ENCODE results near the gene PTPRM. TPM values are rescaled to one million over a fixed set of nuclear protein-coding genes. Genes with fewer than 3 reads are reported as not detected.

The PTPRM gene
- total RNA-seq, 1 experiment from 2014 or later = 100.0 TPM

GRCh38 chr18:7750095-7750663 lies 183.1 kb downstream of the PTPRM start:
- no TSS peak for BruUV-seq (replicated peaks)
- peaks cover 10% of the 10 kb centered on the region for H3K9me3 ChIP-seq
- ChIA-PET CTCF (interaction anchor here (0.6 kb wide), 1 partner anchor 265 kb away, joined by 3 read pairs; no protein-coding TSS in a partner anchor), POLR2A (interaction anchor here (0.6 kb wide), 1 partner anchor 46 kb away, joined by 3 read pairs; no protein-coding TSS in a partner anchor)
- peak overlapping the region; percentile 47 for H3K4me3 Mint-ChIP-seq (ENCODE audit: unreplicated experiment)
- no peak for TF ChIP-seq CTCF (IDR thresholded peaks at IDR 0.05; ENCODE audit: insufficient read depth in 1 of 2, low read depth in 1 of 2, low read length in 1 of 2, severe bottlenecking in 1 of 2, unreplicated experiment in 1 of 2)
- no peaks in the 10 kb centered on the region for H3K27me3 ChIP-seq (replicated peaks; ENCODE audit: control insufficient read depth, insufficient read depth, low read length)
- H3K36me3 ChIP-seq (ENCODE audit: control insufficient read depth, insufficient read depth, low read length) = no peaks in the 10 kb centered on the region
- H3K27me3 Mint-ChIP-seq (ENCODE audit: insufficient read depth, unreplicated experiment) = no peaks in the 10 kb centered on the region
- H3K27ac Mint-ChIP-seq (ENCODE audit: unreplicated experiment) = peak overlapping the region; percentile 54
- H3K4me3 ChIP-seq (ENCODE audit: low read depth, low read length) = no peak overlapping the region
- H3K4me1 Mint-ChIP-seq (ENCODE audit: low read depth, unreplicated experiment) = peaks cover 65% of the 10 kb centered on the region
- intact Hi-C loops (cut with micrococcal nuclease; ENCODE audit: unreplicated experiment) = loop anchor here (1.0 to 10.0 kb wide), 4 partner anchors 14 to 385 kb away; no protein-coding TSS in a partner anchor
- DNase-seq = no peak
- peaks cover 81% of the 10 kb centered on the region for H3K4me1 ChIP-seq
- H3K36me3 Mint-ChIP-seq (ENCODE audit: insufficient read depth, unreplicated experiment) = peaks cover 35% of the 10 kb centered on the region
- H3K9me3 Mint-ChIP-seq (ENCODE audit: unreplicated experiment) = peaks cover 11% of the 10 kb centered on the region

- no peaks in the 10 kb centered on the region for H3K27me3 ChIP-seq (replicated peaks; ENCODE audit: control insufficient read depth, insufficient read depth, low read length)
- peak overlapping the region; percentile 47 for H3K4me3 Mint-ChIP-seq (ENCODE audit: unreplicated experiment)
- peaks cover 39% of the 10 kb centered on the region for H3K36me3 Mint-ChIP-seq (ENCODE audit: insufficient read depth, unreplicated experiment)
- no peak for DNase-seq
- H3K4me1 Mint-ChIP-seq (ENCODE audit: low read depth, unreplicated experiment) = peaks cover 73% of the 10 kb centered on the region
- peaks cover 3% of the 10 kb centered on the region for H3K9me3 Mint-ChIP-seq (ENCODE audit: unreplicated experiment)
- no peaks in the 10 kb centered on the region for H3K27me3 Mint-ChIP-seq (ENCODE audit: insufficient read depth, unreplicated experiment)
- H3K36me3 ChIP-seq (ENCODE audit: control insufficient read depth, insufficient read depth, low read length) = no peaks in the 10 kb centered on the region
- POLR2A ChIA-PET = no interaction called here
- intact Hi-C loops (cut with micrococcal nuclease; ENCODE audit: unreplicated experiment) = loop anchor here (1.0 to 10.0 kb wide), 4 partner anchors 15 to 386 kb away; no protein-coding TSS in a partner anchor
- BruUV-seq (replicated peaks) = no TSS peak
- TF ChIP-seq CTCF (IDR thresholded peaks at IDR 0.05; ENCODE audit: insufficient read depth in 1 of 2, low read depth in 1 of 2, low read length in 1 of 2, severe bottlenecking in 1 of 2, unreplicated experiment in 1 of 2) = no peak
- CTCF ChIA-PET = no interaction called here
- H3K9me3 ChIP-seq = peaks cover 2% of the 10 kb centered on the region
- peak overlapping the region; percentile 54 for H3K27ac Mint-ChIP-seq (ENCODE audit: unreplicated experiment)
- no peak overlapping the region for H3K4me3 ChIP-seq (ENCODE audit: low read depth, low read length)
- peaks cover 89% of the 10 kb centered on the region for H3K4me1 ChIP-seq
These were observed 183.8 kb downstream of the PTPRM start for GRCh38 chr18:7750966-7751365.

GRCh38 chr18:7754258-7754657 lies 187.1 kb downstream of the PTPRM start:
- Histone ChIP-seq H3K4me3 (ENCODE audit: low read depth, low read length) (peak overlapping the region; percentile 2), H3K36me3 (ENCODE audit: control insufficient read depth, insufficient read depth, low read length) (no peaks in the 10 kb centered on the region), H3K9me3 (no peaks in the 10 kb centered on the region), H3K27me3 (replicated peaks; ENCODE audit: control insufficient read depth, insufficient read depth, low read length) (no peaks in the 10 kb centered on the region), H3K4me1 (peaks cover 96% of the 10 kb centered on the region)
- no TSS peak for BruUV-seq (replicated peaks)
- H3K27ac Mint-ChIP-seq (ENCODE audit: unreplicated experiment) = peak overlapping the region; percentile 93
- no peaks in the 10 kb centered on the region for H3K27me3 Mint-ChIP-seq (ENCODE audit: insufficient read depth, unreplicated experiment)
- no peaks in the 10 kb centered on the region for H3K9me3 Mint-ChIP-seq (ENCODE audit: unreplicated experiment)
- POLR2A ChIA-PET = interaction anchor here (0.7 to 1.4 kb wide), 5 partner anchors 10 to 108 kb away, joined by 3 to 11 read pairs (median 3); no protein-coding TSS in a partner anchor
- H3K4me1 Mint-ChIP-seq (ENCODE audit: low read depth, unreplicated experiment) = peaks cover 82% of the 10 kb centered on the region
- intact Hi-C loops (cut with micrococcal nuclease; ENCODE audit: unreplicated experiment) = loop anchor here (10.0 kb wide), 2 partner anchors 239 to 389 kb away; no protein-coding TSS in a partner anchor
- DNase-seq = no peak
- H3K4me3 Mint-ChIP-seq (ENCODE audit: unreplicated experiment) = peak overlapping the region; percentile 84
- H3K36me3 Mint-ChIP-seq (ENCODE audit: insufficient read depth, unreplicated experiment) = peaks cover 35% of the 10 kb centered on the region
- TF ChIP-seq CTCF (IDR thresholded peaks at IDR 0.05; ENCODE audit: insufficient read depth in 1 of 2, low read depth in 1 of 2, low read length in 1 of 2, severe bottlenecking in 1 of 2, unreplicated experiment in 1 of 2) = no peak
- CTCF ChIA-PET = interaction anchor here (0.9 to 2.4 kb wide), 6 partner anchors 14 to 482 kb away, joined by 3 to 15 read pairs (median 6); partner anchors contain the start of gene PTPRM

All from Caco-2 (cell line).